Measurements from ENCODE around the gene CYP27B1. TPM values are rescaled to one million over a fixed set of nuclear protein-coding genes. Genes with fewer than 3 reads are reported as not detected.

Gene CYP27B1
- total and polyA plus RNA-seq, 2 donors from 2014 or later: 3.5 to 33.4 TPM

GRCh38 chr12:57745485-57745881 is 21.4 kb downstream of the CYP27B1 start:
- DNase-seq: peak in 2 of 5 donors; percentile 57 to 59
- no peak for TF ChIP-seq CTCF (IDR thresholded peaks at IDR 0.05; ENCODE audit: borderline replicate concordance, extremely low read depth, insufficient read depth)
- peak overlapping the region; percentile 91 to 96 (median 96) for H3K4me3 ChIP-seq (ENCODE audit: low read length in 3 of 3)
- no peaks in the 10 kb centered on the region for H3K9me3 ChIP-seq (ENCODE audit: control insufficient read depth in 2 of 3, insufficient read depth in 1 of 3, low read length in 3 of 3)
- intact Hi-C loops (cut with DNase I): no loop called here
- peak overlapping the region; percentile 95 to 98 for H3K27ac ChIP-seq (ENCODE audit: low read depth in 2 of 2, low read length in 2 of 2)
- peaks cover 8% of the 10 kb centered on the region for H3K27me3 ChIP-seq (ENCODE audit: control insufficient read depth, insufficient read depth, low read length)
- FAIRE-seq: no peak
- peaks cover 7 to 16% (median 7%) of the 10 kb centered on the region in 3 donors for H3K36me3 ChIP-seq (ENCODE audit: control insufficient read depth in 2 of 3, insufficient read depth in 3 of 3, low read length in 3 of 3)
- H3K9ac ChIP-seq (ENCODE audit: low read length in 3 of 3): peak overlapping the region; percentile 89 to 97 (median 96)
- H3K4me1 ChIP-seq (ENCODE audit: control insufficient read depth in 2 of 3, insufficient read depth in 2 of 3, low read depth in 1 of 3, low read length in 3 of 3): peaks cover 0 to 6% (median 5%) of the 10 kb centered on the region in 3 donors

- Histone ChIP-seq H3K4me1 (ENCODE audit: control insufficient read depth in 2 of 3, insufficient read depth in 2 of 3, low read depth in 1 of 3, low read length in 3 of 3) (peaks cover 0 to 6% (median 5%) of the 10 kb centered on the region in 3 donors), H3K36me3 (ENCODE audit: control insufficient read depth in 2 of 3, insufficient read depth in 3 of 3, low read length in 3 of 3) (peaks cover 4 to 15% (median 7%) of the 10 kb centered on the region in 3 donors), H3K9ac (ENCODE audit: low read length in 3 of 3) (peak within 1 kb of the TSS; percentile 89 to 97 (median 96)), H3K27me3 (ENCODE audit: control insufficient read depth, insufficient read depth, low read length) (peaks cover 8% of the 10 kb centered on the region), H3K27ac (ENCODE audit: low read depth in 2 of 2, low read length in 2 of 2) (peak within 1 kb of the TSS; percentile 95 to 98), H3K9me3 (ENCODE audit: control insufficient read depth in 2 of 3, insufficient read depth in 1 of 3, low read length in 3 of 3) (no peaks in the 10 kb centered on the region), H3K4me3 (ENCODE audit: low read length in 3 of 3) (peak within 1 kb of the TSS; percentile 91 to 96 (median 96))
- FAIRE-seq (peak; percentile 82), DNase-seq (peak; percentile 98 to 99 (median 99))
- TF ChIP-seq CTCF (IDR thresholded peaks at IDR 0.05; ENCODE audit: borderline replicate concordance, extremely low read depth, insufficient read depth): no peak
- intact Hi-C loops (cut with DNase I): no loop called here
Observed at GRCh38 chr12:57744777-57745484, 21.9 kb downstream of the CYP27B1 start, which contains the start of gene TSPAN31. Gene TSPAN31 (plus strand): TSS chr12:57745039. CDS start chr12:57745155, 116 bp downstream.

- Histone ChIP-seq H3K36me3 (ENCODE audit: control insufficient read depth in 2 of 3, insufficient read depth in 3 of 3, low read length in 3 of 3) (peaks cover 4 to 15% (median 7%) of the 10 kb centered on the region in 3 donors), H3K27ac (ENCODE audit: low read depth in 2 of 2, low read length in 2 of 2) (peak overlapping the region; percentile 95 to 98), H3K9ac (ENCODE audit: low read length in 3 of 3) (peak overlapping the region in 2 of 3 donors; percentile 89 to 96), H3K4me3 (ENCODE audit: low read length in 3 of 3) (peak overlapping the region; percentile 91 to 96 (median 96)), H3K9me3 (ENCODE audit: control insufficient read depth in 2 of 3, insufficient read depth in 1 of 3, low read length in 3 of 3) (no peaks in the 10 kb centered on the region), H3K4me1 (ENCODE audit: control insufficient read depth in 2 of 3, insufficient read depth in 2 of 3, low read depth in 1 of 3, low read length in 3 of 3) (peaks cover 0 to 6% (median 5%) of the 10 kb centered on the region in 3 donors), H3K27me3 (ENCODE audit: control insufficient read depth, insufficient read depth, low read length) (peaks cover 14% of the 10 kb centered on the region)
- intact Hi-C loops (cut with DNase I): no loop called here
- FAIRE-seq: no peak
- no peak for TF ChIP-seq CTCF (IDR thresholded peaks at IDR 0.05; ENCODE audit: borderline replicate concordance, extremely low read depth, insufficient read depth)
- DNase-seq: peak in 1 of 5 donors; percentile 93
Observed at GRCh38 chr12:57744194-57744776, 22.6 kb downstream of the CYP27B1 start.

Measured in kidney (tissue), 14 donors.